ENCODE data around the gene AGPS. TPM values are rescaled to one million over a fixed set of nuclear protein-coding genes. Genes with fewer than 3 reads are reported as not detected.
"Not testable (repeated sequence)": the region's sequence is repeated elsewhere in the genome, so short reads cannot be mapped to it uniquely, and the experiment has no call there.

AGPS gene
- polyA plus RNA-seq, 2 of the 4 experiments (the other 2 are of a cell fraction) = 49.8 to 62.1 TPM

GRCh38 chr2:177362499-177362898, 30.1 kb upstream of the AGPS start (continued):
- TF ChIP-seq, protein P1, sequence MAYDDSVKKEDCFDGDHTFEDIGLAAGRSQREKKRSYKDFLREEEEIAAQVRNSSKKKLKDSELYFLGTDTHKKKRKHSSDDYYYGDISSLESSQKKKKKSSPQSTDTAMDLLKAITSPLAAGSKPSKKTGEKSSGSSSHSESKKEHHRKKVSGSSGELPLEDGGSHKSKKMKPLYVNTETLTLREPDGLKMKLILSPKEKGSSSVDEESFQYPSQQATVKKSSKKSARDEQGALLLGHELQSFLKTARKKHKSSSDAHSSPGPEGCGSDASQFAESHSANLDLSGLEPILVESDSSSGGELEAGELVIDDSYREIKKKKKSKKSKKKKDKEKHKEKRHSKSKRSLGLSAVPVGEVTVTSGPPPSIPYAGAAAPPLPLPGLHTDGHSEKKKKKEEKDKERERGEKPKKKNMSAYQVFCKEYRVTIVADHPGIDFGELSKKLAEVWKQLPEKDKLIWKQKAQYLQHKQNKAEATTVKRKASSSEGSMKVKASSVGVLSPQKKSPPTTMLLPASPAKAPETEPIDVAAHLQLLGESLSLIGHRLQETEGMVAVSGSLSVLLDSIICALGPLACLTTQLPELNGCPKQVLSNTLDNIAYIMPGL (CRISPR knock-in tag; IDR thresholded peaks at IDR 0.05; ENCODE audit: borderline replicate concordance) = no peak
- TF ChIP-seq POLR2AphosphoS2 (conservative IDR thresholded peaks at IDR 0.05; ENCODE audit: low read length) (no peak), POLR2A (IDR thresholded peaks at IDR 0.05; ENCODE audit: low read length) (no peak)

DNA sequence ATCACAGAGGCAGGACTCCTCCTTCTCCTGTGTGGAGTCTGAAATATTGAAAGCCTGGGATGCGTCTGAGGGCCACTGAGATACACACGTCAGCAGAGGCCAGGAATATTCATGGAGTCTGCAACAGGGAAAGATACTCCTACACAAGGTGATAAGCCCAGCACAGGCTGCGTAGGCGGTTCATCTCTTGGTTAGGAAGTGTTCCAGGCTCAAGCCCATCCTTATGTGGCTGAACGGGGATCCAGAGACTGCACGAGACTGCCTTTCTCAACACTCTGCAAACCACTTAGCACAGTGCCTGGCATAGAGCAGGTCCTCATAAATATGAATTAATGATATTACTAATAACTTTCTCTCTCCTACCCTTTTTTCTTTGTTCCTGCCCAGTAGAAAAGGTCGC, 29.2 kb upstream of the AGPS start:
- CTCF ChIA-PET = no interaction called here
- no peaks in the 10 kb centered on the region for H3K4me1 ChIP-seq
- no peak for ATAC-seq
- no peak overlapping the region for H3K27ac ChIP-seq
- H3K4me3 ChIP-seq = no peak overlapping the region
- POLR2A ChIA-PET = no interaction called here
- H3K9me3 ChIP-seq = peaks cover 4% of the 10 kb centered on the region; the same call in 1 of the 3 replicates
- TF ChIP-seq KDM5A (IDR thresholded peaks at IDR 0.05) (no peak), HEYL (CRISPR knock-in tag; IDR thresholded peaks at IDR 0.05) (no peak), MYC (IDR thresholded peaks at IDR 0.05; ENCODE audit: borderline replicate concordance, low read length) (no peak), E2F6 (IDR thresholded peaks at IDR 0.05; ENCODE audit: borderline replicate concordance, low read depth) (no peak), RARB (CRISPR knock-in tag; IDR thresholded peaks at IDR 0.05) (no peak), RAD21 (conservative IDR thresholded peaks at IDR 0.05 in 1 of 2, IDR thresholded peaks at IDR 0.05 in 1 of 2) (no peak), ATOH8 (CRISPR knock-in tag; IDR thresholded peaks at IDR 0.05; ENCODE audit: low read depth) (no peak), RNF2 (IDR thresholded peaks at IDR 0.05; ENCODE audit: borderline replicate concordance, low read depth) (no peak), ESRRA (IDR thresholded peaks at IDR 0.05; ENCODE audit: borderline replicate concordance, low read length) (no peak), RCOR1 (IDR thresholded peaks at IDR 0.05; ENCODE audit: low read depth, low read length) (no peak), SREBF2 (IDR thresholded peaks at IDR 0.05) (no peak), HDAC2 (IDR thresholded peaks at IDR 0.05) (no peak)
- TF ChIP-seq, protein P2, sequence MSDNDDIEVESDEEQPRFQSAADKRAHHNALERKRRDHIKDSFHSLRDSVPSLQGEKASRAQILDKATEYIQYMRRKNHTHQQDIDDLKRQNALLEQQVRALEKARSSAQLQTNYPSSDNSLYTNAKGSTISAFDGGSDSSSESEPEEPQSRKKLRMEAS (IDR thresholded peaks at IDR 0.05) = no peak
- TF ChIP-seq, protein P1 (CRISPR knock-in tag; IDR thresholded peaks at IDR 0.05; ENCODE audit: borderline replicate concordance) = no peak
- WGBS (ENCODE audit: missing lambda C conversion rate) = 94% methylated on average over 7 of the region's 7 CpGs
- no peak overlapping the region for H3K4me2 ChIP-seq
- FAIRE-seq = no peak
- no peak for DNase-seq (ENCODE audit: low read depth in 1 of 2, low spot score in 1 of 2)

GRCh38 chr2:177365764-177366163, 26.8 kb upstream of the AGPS start:
- FAIRE-seq; DNase-seq (ENCODE audit: low read depth in 1 of 2, low spot score in 1 of 2); POLR2A ChIA-PET; H3K4me3 ChIP-seq; H3K4me1 ChIP-seq; H3K27ac ChIP-seq; ATAC-seq; H3K4me2 ChIP-seq: not testable (repeated sequence)
- H3K9me3 ChIP-seq = peaks cover 14% of the 10 kb centered on the region; the same call in 2 of the 3 replicates
- CTCF ChIA-PET = interaction anchor here (0.7 to 1.3 kb wide), 3 partner anchors 28 to 201 kb away, joined by 4 to 5 read pairs (median 4); no protein-coding TSS in a partner anchor

DNA sequence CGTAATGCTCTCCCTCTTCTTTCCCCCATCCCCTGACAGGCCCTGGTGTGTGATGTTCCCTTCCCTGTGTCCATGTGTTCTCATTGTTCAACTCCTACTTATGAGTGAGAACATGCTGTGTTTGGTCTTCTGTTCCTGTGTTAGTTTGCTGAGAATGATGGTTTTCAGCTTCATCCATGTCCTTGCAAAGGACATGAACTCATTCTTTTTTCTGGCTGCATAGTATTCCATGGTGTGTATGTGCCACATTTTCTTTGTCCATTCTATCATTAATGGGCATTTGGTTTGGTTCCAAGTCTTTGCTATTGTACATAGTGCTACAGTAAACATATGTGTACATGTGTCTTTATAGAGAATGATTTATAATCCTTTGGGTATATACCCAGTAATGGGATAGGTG, 24.6 kb upstream of the AGPS start:
- H3K4me2 ChIP-seq; POLR2A ChIA-PET; H3K4me3 ChIP-seq; ATAC-seq; CTCF ChIA-PET; H3K27ac ChIP-seq; H3K4me1 ChIP-seq; FAIRE-seq; DNase-seq (ENCODE audit: low read depth in 1 of 2, low spot score in 1 of 2): not testable (repeated sequence)
- peaks cover 24% of the 10 kb centered on the region; the same call in 2 of the 3 replicates for H3K9me3 ChIP-seq
- 100% methylated on average over 1 of the region's 1 CpG for WGBS (ENCODE audit: missing lambda C conversion rate)
